ENCODE measurements around the gene EFEMP1.

The EFEMP1 gene

GRCh38 chr2:55932843-55933242 lies 9.3 kb upstream of the EFEMP1 start:
- Histone ChIP-seq H3K36me3 (ENCODE audit: insufficient read depth, low read length) (no peaks in the 10 kb centered on the region), H3K27me3 (ENCODE audit: insufficient read depth, low read length) (no peaks in the 10 kb centered on the region), H3K4me1 (ENCODE audit: control insufficient read depth, insufficient read depth, low read length, unreplicated experiment) (no peaks in the 10 kb centered on the region), H3K79me2 (ENCODE audit: control insufficient read depth, insufficient read depth, low read length, unreplicated experiment) (no peaks in the 10 kb centered on the region), H2AFZ (ENCODE audit: low read length, unreplicated experiment) (no peak overlapping the region), H3K4me3 (ENCODE audit: low read depth, low read length) (no peak overlapping the region), H3K27ac (ENCODE audit: low read depth, low read length) (no peak overlapping the region)

- no peaks in the 10 kb centered on the region for H3K79me2 ChIP-seq (ENCODE audit: control insufficient read depth, insufficient read depth, low read length, unreplicated experiment)
- H3K27ac ChIP-seq (ENCODE audit: low read depth, low read length), result no peak overlapping the region
- H3K4me1 ChIP-seq (ENCODE audit: control insufficient read depth, insufficient read depth, low read length, unreplicated experiment), result no peaks in the 10 kb centered on the region
- H3K36me3 ChIP-seq (ENCODE audit: insufficient read depth, low read length), result no peaks in the 10 kb centered on the region
- no peak overlapping the region for H2AFZ ChIP-seq (ENCODE audit: low read length, unreplicated experiment)
- H3K27me3 ChIP-seq (ENCODE audit: insufficient read depth, low read length), result no peaks in the 10 kb centered on the region
- no peak overlapping the region for H3K4me3 ChIP-seq (ENCODE audit: low read depth, low read length)
Measured at GRCh38 chr2:55931281-55931680, 7.7 kb upstream of the EFEMP1 start.

- H3K27me3 ChIP-seq (ENCODE audit: insufficient read depth, low read length), result no peaks in the 10 kb centered on the region
- no peaks in the 10 kb centered on the region for H3K79me2 ChIP-seq (ENCODE audit: control insufficient read depth, insufficient read depth, low read length, unreplicated experiment)
- H3K27ac ChIP-seq (ENCODE audit: low read depth, low read length), result no peak overlapping the region
Measured at GRCh38 chr2:55929476-55929875, 5.9 kb upstream of the EFEMP1 start.

GRCh38 chr2:55926974-55927373 lies 3.4 kb upstream of the EFEMP1 start:
- no peaks in the 10 kb centered on the region for H3K27me3 ChIP-seq (ENCODE audit: insufficient read depth, low read length)
- H3K36me3 ChIP-seq (ENCODE audit: insufficient read depth, low read length), result peaks cover 2% of the 10 kb centered on the region; the same call in 1 of the 2 replicates
- peaks cover 8% of the 10 kb centered on the region for H3K4me1 ChIP-seq (ENCODE audit: control insufficient read depth, insufficient read depth, low read length, unreplicated experiment)
- H2AFZ ChIP-seq (ENCODE audit: low read length, unreplicated experiment), result no peak overlapping the region
- H3K79me2 ChIP-seq (ENCODE audit: control insufficient read depth, insufficient read depth, low read length, unreplicated experiment), result peaks cover 22% of the 10 kb centered on the region
- H3K4me3 ChIP-seq (ENCODE audit: low read depth, low read length), result no peak overlapping the region
- H3K27ac ChIP-seq (ENCODE audit: low read depth, low read length), result no peak overlapping the region

More at GRCh38 chr2:55929476-55929875, 5.9 kb upstream of the EFEMP1 start:
- Histone ChIP-seq H3K4me3 (ENCODE audit: low read depth, low read length) (no peak overlapping the region), H3K4me1 (ENCODE audit: control insufficient read depth, insufficient read depth, low read length, unreplicated experiment) (no peaks in the 10 kb centered on the region), H3K36me3 (ENCODE audit: insufficient read depth, low read length) (no peaks in the 10 kb centered on the region), H2AFZ (ENCODE audit: low read length, unreplicated experiment) (no peak overlapping the region)

- Histone ChIP-seq H3K4me1 (ENCODE audit: control insufficient read depth, insufficient read depth, low read length, unreplicated experiment) (peaks cover 14% of the 10 kb centered on the region), H3K27me3 (ENCODE audit: insufficient read depth, low read length) (no peaks in the 10 kb centered on the region), H2AFZ (ENCODE audit: low read length, unreplicated experiment) (no peak overlapping the region), H3K27ac (ENCODE audit: low read depth, low read length) (no peak overlapping the region), H3K79me2 (ENCODE audit: control insufficient read depth, insufficient read depth, low read length, unreplicated experiment) (peaks cover 28% of the 10 kb centered on the region), H3K4me3 (ENCODE audit: low read depth, low read length) (no peak overlapping the region), H3K36me3 (ENCODE audit: insufficient read depth, low read length) (peaks cover 8% of the 10 kb centered on the region; the same call in 1 of the 2 replicates)
Measured at GRCh38 chr2:55926246-55926645, 2.7 kb upstream of the EFEMP1 start.

- Histone ChIP-seq H3K27me3 (ENCODE audit: insufficient read depth, low read length) (no peaks in the 10 kb centered on the region), H3K4me3 (ENCODE audit: low read depth, low read length) (peak overlapping the region; percentile 98), H3K4me1 (ENCODE audit: control insufficient read depth, insufficient read depth, low read length, unreplicated experiment) (peaks cover 25% of the 10 kb centered on the region), H2AFZ (ENCODE audit: low read length, unreplicated experiment) (peak overlapping the region; percentile 81), H3K27ac (ENCODE audit: low read depth, low read length) (no peak overlapping the region), H3K36me3 (ENCODE audit: insufficient read depth, low read length) (peaks cover 23% of the 10 kb centered on the region; the same call in 1 of the 2 replicates), H3K79me2 (ENCODE audit: control insufficient read depth, insufficient read depth, low read length, unreplicated experiment) (peaks cover 41% of the 10 kb centered on the region)
Measured at GRCh38 chr2:55923982-55924321, 370 bp upstream of the EFEMP1 start.

GRCh38 chr2:55922291-55922907 lies 1.2 kb downstream of the EFEMP1 start:
- Histone ChIP-seq H3K4me1 (ENCODE audit: control insufficient read depth, insufficient read depth, low read length, unreplicated experiment) (peaks cover 25% of the 10 kb centered on the region), H3K4me3 (ENCODE audit: low read depth, low read length) (peak overlapping the region; percentile 98), H3K79me2 (ENCODE audit: control insufficient read depth, insufficient read depth, low read length, unreplicated experiment) (peaks cover 41% of the 10 kb centered on the region), H2AFZ (ENCODE audit: low read length, unreplicated experiment) (peak overlapping the region; percentile 81), H3K36me3 (ENCODE audit: insufficient read depth, low read length) (peaks cover 31% of the 10 kb centered on the region), H3K27ac (ENCODE audit: low read depth, low read length) (peak overlapping the region; percentile 2; the same call in 1 of the 2 replicates), H3K27me3 (ENCODE audit: insufficient read depth, low read length) (no peaks in the 10 kb centered on the region)

- Histone ChIP-seq H3K79me2 (ENCODE audit: control insufficient read depth, insufficient read depth, low read length, unreplicated experiment) (peaks cover 53% of the 10 kb centered on the region), H2AFZ (ENCODE audit: low read length, unreplicated experiment) (no peak overlapping the region), H3K4me3 (ENCODE audit: low read depth, low read length) (no peak overlapping the region), H3K4me1 (ENCODE audit: control insufficient read depth, insufficient read depth, low read length, unreplicated experiment) (peaks cover 46% of the 10 kb centered on the region), H3K27me3 (ENCODE audit: insufficient read depth, low read length) (no peaks in the 10 kb centered on the region), H3K36me3 (ENCODE audit: insufficient read depth, low read length) (peaks cover 43% of the 10 kb centered on the region), H3K27ac (ENCODE audit: low read depth, low read length) (no peak overlapping the region)
Measured at GRCh38 chr2:55919574-55919973, 4.0 kb downstream of the EFEMP1 start.

GRCh38 chr2:55918856-55919255 lies 4.7 kb downstream of the EFEMP1 start:
- Histone ChIP-seq H3K27me3 (ENCODE audit: insufficient read depth, low read length) (no peaks in the 10 kb centered on the region), H3K36me3 (ENCODE audit: insufficient read depth, low read length) (peaks cover 43% of the 10 kb centered on the region), H3K4me1 (ENCODE audit: control insufficient read depth, insufficient read depth, low read length, unreplicated experiment) (peaks cover 40% of the 10 kb centered on the region), H2AFZ (ENCODE audit: low read length, unreplicated experiment) (no peak overlapping the region), H3K4me3 (ENCODE audit: low read depth, low read length) (no peak overlapping the region), H3K79me2 (ENCODE audit: control insufficient read depth, insufficient read depth, low read length, unreplicated experiment) (peaks cover 53% of the 10 kb centered on the region), H3K27ac (ENCODE audit: low read depth, low read length) (no peak overlapping the region)

GRCh38 chr2:55917713-55918390 lies 5.7 kb downstream of the EFEMP1 start:
- Histone ChIP-seq H3K4me1 (ENCODE audit: control insufficient read depth, insufficient read depth, low read length, unreplicated experiment) (peaks cover 40% of the 10 kb centered on the region), H3K27ac (ENCODE audit: low read depth, low read length) (no peak overlapping the region), H3K36me3 (ENCODE audit: insufficient read depth, low read length) (peaks cover 47% of the 10 kb centered on the region), H3K27me3 (ENCODE audit: insufficient read depth, low read length) (no peaks in the 10 kb centered on the region), H3K4me3 (ENCODE audit: low read depth, low read length) (no peak overlapping the region), H3K79me2 (ENCODE audit: control insufficient read depth, insufficient read depth, low read length, unreplicated experiment) (peaks cover 48% of the 10 kb centered on the region), H2AFZ (ENCODE audit: low read length, unreplicated experiment) (no peak overlapping the region)

- no peak overlapping the region for H2AFZ ChIP-seq (ENCODE audit: low read length, unreplicated experiment)
- H3K36me3 ChIP-seq (ENCODE audit: insufficient read depth, low read length), result peaks cover 51% of the 10 kb centered on the region
- peak overlapping the region; percentile 24 for H3K27ac ChIP-seq (ENCODE audit: low read depth, low read length)
- H3K4me1 ChIP-seq (ENCODE audit: control insufficient read depth, insufficient read depth, low read length, unreplicated experiment), result peaks cover 40% of the 10 kb centered on the region
- no peaks in the 10 kb centered on the region for H3K27me3 ChIP-seq (ENCODE audit: insufficient read depth, low read length)
- H3K4me3 ChIP-seq (ENCODE audit: low read depth, low read length), result no peak overlapping the region
- H3K79me2 ChIP-seq (ENCODE audit: control insufficient read depth, insufficient read depth, low read length, unreplicated experiment), result peaks cover 41% of the 10 kb centered on the region
Measured at GRCh38 chr2:55917117-55917516, 6.5 kb downstream of the EFEMP1 start.

Measured in ACC112 (cell line).